Peyer's patch (tissue), 4 donors: ENCODE data around the gene AP2A2. TPM values are rescaled to one million over a fixed set of nuclear protein-coding genes. Genes with fewer than 3 reads are reported as not detected.

Source experiments
- DNase-seq, 3 donors: peaks; one replicate each; pipeline ENCODE4 v3.0.0-alpha.2; 2017 to 2019
- H3K27ac ChIP-seq, 4 donors: fragments of 200-600 bp; sonication (generic); one replicate each; pipeline ENCODE4 v1.5.1; 2016 to 2019
- H3K27me3 ChIP-seq, 2 donors: fragments of 200-600 bp; sonication (generic); one replicate each; pipeline ENCODE4 v1.5.1; 2019
- H3K36me3 ChIP-seq, 3 donors: fragments of 200-600 bp; sonication (generic); one replicate each; pipeline ENCODE4 v1.5.1; 2016 to 2019
- H3K4me1 ChIP-seq, 4 donors: fragments of 200-600 bp; sonication (generic); one replicate each; pipeline ENCODE4 v1.5.1; 2016 to 2019
- H3K4me3 ChIP-seq, 4 donors: fragments of 200-600 bp; sonication (generic); 1 replicate in 3 of 4; 2 replicates in 1 of 4; pipeline ENCODE4 v1.5.1; 2016 to 2019; ENCODE audit warnings: mild to moderate bottlenecking in 1 of 4
- H3K9me3 ChIP-seq, 4 donors: fragments of 200-600 bp; sonication (generic); one replicate each; pipeline ENCODE4 v1.5.1; 2016 to 2019; ENCODE audit warnings: mild to moderate bottlenecking in 1 of 4
- POLR2A ChIP-seq, 2 donors: fragments of 450-650 bp; IDR thresholded peaks; one replicate each; pipeline ENCODE4 v1.5.1; 2017; ENCODE audit warnings: antibody characterized with exemption in 2 of 2, mild to moderate bottlenecking in 2 of 2, moderate library complexity in 2 of 2
- total RNA-seq, 4 donors: library from RNA; depleted of rRNA; stranded (reverse); fragments of >200 nt; gene quantifications; one replicate each; pipeline ENCODE4 v1.1.0, GENCODE V29; 2016
- TF ChIP-seq, protein P1 (sequence below), 6 experiments: fragments of 450-650 bp in 4 of 6; fragments of 200-600 bp in 2 of 6; sonication (generic) in 1 of 6; IDR thresholded peaks; one replicate each; pipeline ENCODE4 v1.5.1; 2017 to 2019; ENCODE audit warnings: antibody characterized with exemption in 6 of 6, mild to moderate bottlenecking in 3 of 6, moderate library complexity in 1 of 6

The AP2A2 gene
- total RNA-seq, 4 donors from 2014 or later, result 103 to 383 (median 136) TPM

DNA sequence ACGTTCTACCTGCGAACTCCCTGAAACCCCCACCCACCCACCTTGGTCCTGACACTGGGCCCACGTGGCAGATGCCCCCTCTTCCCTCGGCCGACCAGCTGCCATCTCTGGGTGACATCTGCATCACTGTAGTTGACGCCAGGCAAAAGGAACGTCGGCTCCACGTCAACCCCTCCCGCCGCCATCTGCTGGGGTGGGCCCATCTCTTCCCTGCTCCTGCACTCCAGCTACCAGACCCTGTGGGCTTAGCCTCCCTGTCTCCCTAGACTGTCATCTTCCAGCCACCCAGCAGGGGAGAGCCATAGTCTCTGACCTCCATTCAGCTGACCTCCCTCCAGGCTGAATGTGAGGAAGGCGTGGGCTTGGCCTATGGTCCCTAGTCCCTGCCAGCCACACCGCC lies 36.4 kb upstream of the AP2A2 start:
- no peak overlapping the region for H3K27ac ChIP-seq
- H3K36me3 ChIP-seq, result peaks cover 0 to 10% (median 0%) of the 10 kb centered on the region in 3 donors
- no peak for DNase-seq
- H3K4me3 ChIP-seq, result no peak overlapping the region
- H3K27me3 ChIP-seq, result no peaks in the 10 kb centered on the region
- no peaks in the 10 kb centered on the region for H3K9me3 ChIP-seq
- TF ChIP-seq, protein P1, sequence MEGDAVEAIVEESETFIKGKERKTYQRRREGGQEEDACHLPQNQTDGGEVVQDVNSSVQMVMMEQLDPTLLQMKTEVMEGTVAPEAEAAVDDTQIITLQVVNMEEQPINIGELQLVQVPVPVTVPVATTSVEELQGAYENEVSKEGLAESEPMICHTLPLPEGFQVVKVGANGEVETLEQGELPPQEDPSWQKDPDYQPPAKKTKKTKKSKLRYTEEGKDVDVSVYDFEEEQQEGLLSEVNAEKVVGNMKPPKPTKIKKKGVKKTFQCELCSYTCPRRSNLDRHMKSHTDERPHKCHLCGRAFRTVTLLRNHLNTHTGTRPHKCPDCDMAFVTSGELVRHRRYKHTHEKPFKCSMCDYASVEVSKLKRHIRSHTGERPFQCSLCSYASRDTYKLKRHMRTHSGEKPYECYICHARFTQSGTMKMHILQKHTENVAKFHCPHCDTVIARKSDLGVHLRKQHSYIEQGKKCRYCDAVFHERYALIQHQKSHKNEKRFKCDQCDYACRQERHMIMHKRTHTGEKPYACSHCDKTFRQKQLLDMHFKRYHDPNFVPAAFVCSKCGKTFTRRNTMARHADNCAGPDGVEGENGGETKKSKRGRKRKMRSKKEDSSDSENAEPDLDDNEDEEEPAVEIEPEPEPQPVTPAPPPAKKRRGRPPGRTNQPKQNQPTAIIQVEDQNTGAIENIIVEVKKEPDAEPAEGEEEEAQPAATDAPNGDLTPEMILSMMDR (IDR thresholded peaks at IDR 0.05), result no peak
- TF ChIP-seq POLR2A (IDR thresholded peaks at IDR 0.05), result no peak
- H3K4me1 ChIP-seq, result no peaks in the 10 kb centered on the region

- H3K9me3 ChIP-seq, result no peaks in the 10 kb centered on the region
- no peak for TF ChIP-seq POLR2A (IDR thresholded peaks at IDR 0.05)
- TF ChIP-seq, protein P1 (IDR thresholded peaks at IDR 0.05), result no peak
- H3K36me3 ChIP-seq, result peaks cover 0 to 10% (median 0%) of the 10 kb centered on the region in 3 donors
- DNase-seq, result no peak
- H3K27me3 ChIP-seq, result no peaks in the 10 kb centered on the region
- H3K4me3 ChIP-seq, result no peak overlapping the region
- no peaks in the 10 kb centered on the region for H3K4me1 ChIP-seq
- H3K27ac ChIP-seq, result no peak overlapping the region
Measured at GRCh38 chr11:889687-890475, 35.8 kb upstream of the AP2A2 start.

DNA sequence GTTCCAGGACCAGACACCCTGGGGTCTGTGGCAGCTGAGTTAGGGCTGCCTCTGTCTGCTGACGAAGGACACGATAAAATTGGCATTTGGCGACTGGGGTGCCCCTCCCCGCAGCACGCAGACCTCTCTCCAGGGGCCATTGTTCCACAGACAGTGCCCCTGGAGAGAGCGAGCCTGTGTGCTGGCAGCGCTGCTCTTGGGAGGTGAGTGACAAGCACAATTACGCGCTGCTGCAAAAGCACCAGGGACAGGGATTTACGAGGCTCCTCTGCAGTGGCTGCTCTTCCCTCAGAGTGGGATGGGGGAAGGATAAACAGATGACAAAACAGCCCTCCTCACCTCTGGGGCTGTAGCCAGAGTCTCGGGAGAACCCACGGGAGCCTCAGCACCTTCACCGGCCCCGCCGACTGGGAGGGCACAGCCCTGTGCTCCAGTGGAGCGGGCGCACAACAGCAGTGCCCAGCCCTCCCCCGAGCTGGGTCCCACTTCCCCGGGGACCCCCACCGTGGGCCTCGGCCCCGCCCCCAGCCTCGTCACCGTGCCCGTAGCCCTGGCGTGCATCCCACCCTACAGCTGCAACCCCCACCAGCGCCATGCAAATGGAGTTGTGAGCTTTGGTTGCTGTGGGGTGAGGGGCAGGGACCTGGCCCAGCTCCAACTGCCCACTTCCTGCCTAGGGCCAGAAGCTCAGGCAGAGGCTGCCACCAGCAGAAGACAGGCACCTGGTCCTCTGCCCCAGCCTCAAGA lies 34.7 kb upstream of the AP2A2 start:
- DNase-seq, result no peak
- peaks cover 0 to 10% (median 0%) of the 10 kb centered on the region in 3 donors for H3K36me3 ChIP-seq
- no peaks in the 10 kb centered on the region for H3K27me3 ChIP-seq
- H3K4me3 ChIP-seq, result no peak overlapping the region
- H3K4me1 ChIP-seq, result no peaks in the 10 kb centered on the region
- no peak overlapping the region for H3K27ac ChIP-seq
- no peak for TF ChIP-seq POLR2A (IDR thresholded peaks at IDR 0.05)
- TF ChIP-seq, protein P1 (IDR thresholded peaks at IDR 0.05), result no peak
- no peaks in the 10 kb centered on the region for H3K9me3 ChIP-seq

GRCh38 chr11:893008-893654 lies 32.5 kb upstream of the AP2A2 start:
- Histone ChIP-seq H3K27ac (no peak overlapping the region), H3K4me1 (no peaks in the 10 kb centered on the region), H3K27me3 (no peaks in the 10 kb centered on the region), H3K4me3 (no peak overlapping the region), H3K9me3 (no peaks in the 10 kb centered on the region), H3K36me3 (peaks cover 0 to 5% (median 0%) of the 10 kb centered on the region in 3 donors)
- no peak for TF ChIP-seq POLR2A (IDR thresholded peaks at IDR 0.05)
- TF ChIP-seq, protein P1 (IDR thresholded peaks at IDR 0.05), result no peak
- no peak for DNase-seq

GRCh38 chr11:894575-895201 lies 31.0 kb upstream of the AP2A2 start:
- no peak for DNase-seq
- no peak overlapping the region for H3K27ac ChIP-seq
- H3K4me3 ChIP-seq, result no peak overlapping the region
- H3K27me3 ChIP-seq, result no peaks in the 10 kb centered on the region
- TF ChIP-seq, protein P1 (IDR thresholded peaks at IDR 0.05), result no peak
- TF ChIP-seq POLR2A (IDR thresholded peaks at IDR 0.05), result no peak
- H3K4me1 ChIP-seq, result no peaks in the 10 kb centered on the region
- peaks cover 0 to 13% (median 0%) of the 10 kb centered on the region in 3 donors for H3K36me3 ChIP-seq
- no peaks in the 10 kb centered on the region for H3K9me3 ChIP-seq
